HuH-7.5 (cell line): ENCODE data around the gene BRME1.
"Not testable (repeated sequence)": the region's sequence is repeated elsewhere in the genome, so short reads cannot be mapped to it uniquely, and the experiment has no call there.

Experiments
- DNase-seq: peaks from one replicate; pipeline ENCODE4 v3.0.0; 2011; ENCODE audit warnings: low spot score

The BRME1 gene

DNA sequence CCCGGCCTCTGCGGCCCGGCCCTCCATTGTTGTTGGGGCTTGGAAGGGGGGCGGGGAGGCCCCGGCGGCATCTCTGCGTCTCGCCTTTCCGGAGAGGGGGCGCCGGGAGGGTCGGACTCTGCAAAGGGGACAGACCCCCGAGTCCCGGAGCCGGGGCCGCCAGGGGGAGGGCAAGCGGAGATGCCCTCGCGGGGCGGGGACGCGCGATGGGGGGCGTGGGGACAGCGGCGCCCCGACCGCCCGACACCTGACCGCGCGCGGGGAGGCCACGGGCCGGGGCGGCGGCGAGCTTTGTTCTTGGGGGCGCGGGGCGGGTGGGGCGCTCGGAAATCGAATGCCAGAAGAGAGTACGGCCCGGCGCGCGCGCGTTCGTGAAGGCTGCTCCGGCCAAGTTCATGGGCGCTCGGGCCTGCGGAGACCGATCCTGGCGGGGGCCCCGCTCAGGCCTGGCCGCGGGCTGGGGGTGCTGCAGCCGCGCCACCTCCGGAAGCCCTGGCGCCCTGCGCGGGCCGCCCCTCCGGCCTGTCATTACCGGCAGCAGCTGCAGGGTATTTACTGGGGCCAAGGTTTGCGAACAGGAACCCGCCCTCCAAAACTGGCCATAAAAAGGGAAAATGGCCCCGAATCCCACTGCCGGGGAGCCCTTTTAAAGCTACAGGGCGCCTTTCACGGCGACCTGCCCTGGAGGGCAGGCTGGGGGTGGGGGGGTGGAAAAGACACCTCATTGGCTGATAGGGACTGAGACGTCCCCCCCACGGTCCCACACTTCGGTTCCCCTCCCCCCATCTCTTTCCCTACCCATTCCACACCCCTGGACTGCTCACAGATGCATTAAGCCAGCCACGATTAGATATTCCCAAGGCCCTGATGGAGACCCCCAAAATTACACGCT is 40.1 kb downstream of the BRME1 start:
- peak; percentile 69 for DNase-seq

- DNase-seq, result no peak
These were observed 41.0 kb downstream of the BRME1 start for GRCh38 chr19:13864667-13865570.

DNA sequence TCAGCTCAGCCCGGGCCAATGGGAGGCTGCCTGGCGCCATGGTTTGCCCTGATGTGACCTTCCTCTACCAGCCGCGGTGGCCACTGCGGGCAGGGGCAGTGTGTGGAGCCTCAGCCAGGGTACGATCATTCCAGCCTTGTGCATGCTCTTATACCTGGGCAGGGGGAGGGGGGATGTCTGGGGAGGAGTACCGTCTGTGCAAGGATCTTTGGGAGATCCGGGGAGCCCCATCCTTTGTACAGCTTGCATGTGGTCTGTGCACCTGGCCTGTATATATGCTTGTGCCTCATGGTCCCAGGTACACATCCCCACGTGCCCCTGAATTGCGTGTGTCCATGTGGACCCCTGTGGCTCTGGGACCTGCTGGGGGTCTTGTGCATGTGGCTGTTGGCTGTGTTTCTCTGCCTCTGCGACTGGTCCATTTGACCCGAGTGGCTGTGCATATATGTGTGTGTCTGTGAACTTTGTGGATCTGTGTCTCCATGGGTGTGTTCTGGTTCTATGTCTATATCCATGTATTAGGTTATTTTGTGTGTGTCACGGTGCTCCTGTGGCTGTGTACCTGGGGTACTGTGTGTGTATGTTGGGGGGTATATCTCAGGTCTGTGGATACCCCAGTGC is 41.8 kb downstream of the BRME1 start:
- DNase-seq, result no peak

DNA sequence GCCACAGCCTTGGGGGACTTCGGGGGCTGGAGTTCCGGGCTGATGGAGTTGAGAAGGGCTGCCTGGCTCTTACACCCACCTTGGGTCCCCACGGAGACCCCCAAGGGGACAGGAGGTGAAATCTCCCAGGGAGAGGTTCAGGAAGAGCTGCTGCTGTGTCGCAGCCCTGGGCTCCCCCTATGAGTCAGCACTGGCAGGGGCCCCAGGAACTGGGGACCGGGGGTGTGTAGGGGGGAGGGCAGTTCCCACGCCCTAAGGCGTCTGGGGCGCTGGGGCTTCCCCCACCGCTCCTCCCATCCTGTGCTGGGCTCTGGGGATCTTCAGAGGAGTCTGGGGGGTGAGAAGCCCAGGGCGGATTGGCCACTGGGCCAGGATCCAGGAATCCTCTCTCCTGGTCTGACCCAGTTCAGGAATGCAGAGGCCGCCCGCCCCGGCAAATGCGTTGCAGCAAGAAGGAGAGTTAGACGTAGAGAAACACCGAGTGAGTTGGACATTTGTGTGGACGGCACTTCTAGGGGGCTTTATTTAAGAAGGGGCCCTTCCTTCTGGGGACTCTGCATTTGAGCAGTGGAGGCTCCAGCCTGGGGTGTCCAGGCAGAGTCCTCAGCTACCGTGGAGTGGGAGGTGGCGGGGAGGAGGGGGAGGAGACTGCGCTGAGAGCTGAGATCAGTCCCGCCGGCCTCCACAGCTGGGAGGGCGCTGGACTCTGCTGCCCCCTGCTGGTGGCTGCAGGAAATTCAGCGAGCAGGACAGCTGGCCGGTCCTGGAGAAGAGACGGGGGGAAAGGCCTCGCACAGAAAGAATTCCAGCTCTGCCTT is 44.0 kb downstream of the BRME1 start:
- peak; percentile 95 for DNase-seq

GRCh38 chr19:13861392-13861713 is 44.6 kb downstream of the BRME1 start:
- DNase-seq, result no peak

DNA sequence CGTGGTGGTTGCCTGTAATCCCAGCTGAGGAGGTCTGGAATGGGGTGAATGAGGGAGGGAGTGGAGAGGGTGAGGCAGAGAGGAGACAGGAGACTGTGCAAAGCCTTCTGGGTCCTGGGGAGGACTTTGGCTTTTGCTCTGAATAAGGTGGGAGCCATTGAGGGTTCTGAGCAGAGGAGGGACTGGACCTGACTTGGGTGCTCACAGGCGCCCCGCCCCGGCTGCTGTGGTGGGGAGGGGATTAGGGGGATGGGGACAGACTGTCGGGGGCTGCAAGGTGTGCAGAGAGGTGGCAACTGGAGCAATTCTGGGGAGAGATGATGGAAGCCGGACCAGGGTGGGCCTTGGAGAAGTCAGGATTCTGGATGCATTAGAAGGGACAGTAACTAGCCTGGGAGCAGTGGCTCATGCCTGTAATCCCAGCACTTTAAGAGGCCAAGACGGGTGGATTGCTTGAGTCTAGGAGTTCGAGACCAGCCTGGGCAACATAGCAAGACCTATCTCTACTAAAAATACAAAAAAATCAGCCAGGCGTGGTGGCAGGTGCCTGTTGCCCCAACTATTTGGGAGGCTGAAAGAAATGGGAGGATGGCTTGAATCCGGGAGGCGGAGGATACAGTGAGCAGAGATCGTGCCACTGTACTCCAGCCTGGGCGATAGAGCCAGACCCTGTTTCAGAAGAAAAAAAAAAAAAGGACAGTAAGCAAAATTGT is 45.1 kb downstream of the BRME1 start:
- DNase-seq, result no peak

GRCh38 chr19:13859361-13859880 is 46.5 kb downstream of the BRME1 start:
- no peak for DNase-seq

DNA sequence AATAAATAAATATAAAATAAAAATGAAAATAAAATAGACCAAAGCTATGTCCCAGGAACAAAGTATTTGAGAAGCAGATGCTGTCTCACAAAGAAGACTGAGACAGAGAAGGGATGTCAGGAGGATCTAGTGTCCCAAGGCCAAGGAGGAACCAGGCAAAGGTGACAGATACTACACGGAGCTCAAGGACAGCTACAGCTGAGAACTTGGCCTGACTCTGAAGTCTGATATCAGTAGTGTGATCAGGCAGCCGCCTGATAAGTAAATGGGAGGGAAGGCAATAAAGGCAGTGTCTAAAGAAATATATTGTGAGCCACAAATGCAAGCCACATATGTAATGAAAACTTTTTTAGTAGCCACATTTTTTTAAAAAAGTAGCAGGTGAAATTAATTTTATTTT is 49.4 kb downstream of the BRME1 start:
- DNase-seq, result no peak

DNA sequence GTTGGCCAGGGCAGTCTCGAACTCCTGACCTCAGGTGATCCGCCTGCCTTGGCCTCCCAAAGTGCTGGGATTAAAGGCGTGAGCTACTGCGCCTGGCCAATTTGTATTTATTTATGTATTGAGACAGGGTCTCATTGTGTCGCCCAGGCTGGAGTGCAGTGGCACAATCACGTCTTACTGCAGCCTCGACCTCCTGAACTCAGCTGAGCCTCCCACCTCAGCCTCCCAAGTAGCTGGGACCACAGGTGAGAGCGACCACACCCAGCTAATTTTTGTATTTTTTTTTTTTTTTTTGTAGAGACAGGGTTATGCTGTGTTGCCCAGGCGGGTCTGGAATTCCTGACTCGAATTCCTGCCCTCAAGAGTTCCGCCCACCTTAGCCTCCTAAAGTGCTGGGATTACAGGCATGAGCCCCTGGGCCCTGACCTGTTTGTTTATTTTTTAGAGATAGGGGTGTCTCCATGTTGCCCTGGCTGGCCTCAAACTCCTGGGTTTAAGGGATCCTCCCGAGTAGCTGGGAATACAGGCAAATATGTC is 53.7 kb downstream of the BRME1 start:
- DNase-seq, result not testable (repeated sequence)

DNA sequence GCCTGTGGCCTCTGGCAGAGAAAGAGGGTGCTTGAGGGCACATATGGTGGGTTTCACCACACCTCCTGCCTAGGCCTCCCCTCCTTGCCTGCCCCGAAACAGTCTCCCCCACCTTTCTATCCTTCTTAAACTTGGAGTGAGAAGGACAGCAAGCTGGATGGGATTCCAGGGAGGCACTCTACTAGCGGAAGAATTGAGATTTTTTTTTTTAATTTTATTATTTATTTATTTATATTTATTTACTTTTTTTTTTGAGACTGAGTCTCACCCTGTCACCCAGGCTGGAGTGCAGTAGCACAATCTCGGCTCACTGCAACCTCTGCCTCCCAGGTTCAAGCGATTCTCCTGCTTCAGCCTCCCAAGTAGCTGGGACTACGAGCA is 54.2 kb downstream of the BRME1 start:
- not testable (repeated sequence) for DNase-seq

DNA sequence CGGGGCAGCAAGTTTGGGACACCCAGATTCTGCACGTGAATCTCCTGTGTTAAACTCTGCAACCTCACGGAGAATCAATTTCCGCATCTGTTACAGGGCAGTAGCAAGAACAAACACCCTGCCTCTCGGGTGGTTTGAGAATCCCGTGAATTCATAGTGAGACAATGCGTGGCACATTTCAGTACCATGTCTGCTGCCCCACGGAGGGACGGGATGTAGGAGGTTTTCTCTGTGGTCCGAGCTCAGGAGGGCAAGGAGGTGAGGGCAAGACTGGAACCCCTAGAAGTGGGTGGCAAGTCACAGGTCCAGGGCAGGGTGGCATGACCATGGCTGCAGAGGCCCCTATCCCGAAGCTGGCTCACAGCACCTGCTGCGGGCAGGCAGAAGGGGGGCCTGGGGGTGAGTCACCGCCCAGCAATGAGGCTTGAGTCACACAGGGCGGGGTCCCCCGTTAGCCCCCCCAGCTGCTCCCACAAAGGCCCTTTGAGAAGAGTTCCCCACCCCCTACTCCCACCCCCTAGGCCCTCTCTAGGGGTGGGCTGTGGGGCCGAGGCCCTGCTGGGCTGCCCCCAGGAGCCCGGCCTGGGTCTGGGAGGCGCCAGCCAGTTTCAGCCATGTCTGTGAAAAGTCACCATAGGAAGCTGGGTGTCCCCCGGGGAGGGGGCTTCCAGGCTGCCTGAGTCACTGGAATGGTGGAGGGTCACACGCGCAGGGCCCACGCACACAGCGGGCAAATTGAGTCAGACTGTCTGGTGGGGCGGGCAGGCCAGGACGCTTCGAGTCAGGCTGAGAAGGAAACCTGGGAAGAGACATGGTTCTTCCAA is 54.8 kb downstream of the BRME1 start:
- no peak for DNase-seq

DNA sequence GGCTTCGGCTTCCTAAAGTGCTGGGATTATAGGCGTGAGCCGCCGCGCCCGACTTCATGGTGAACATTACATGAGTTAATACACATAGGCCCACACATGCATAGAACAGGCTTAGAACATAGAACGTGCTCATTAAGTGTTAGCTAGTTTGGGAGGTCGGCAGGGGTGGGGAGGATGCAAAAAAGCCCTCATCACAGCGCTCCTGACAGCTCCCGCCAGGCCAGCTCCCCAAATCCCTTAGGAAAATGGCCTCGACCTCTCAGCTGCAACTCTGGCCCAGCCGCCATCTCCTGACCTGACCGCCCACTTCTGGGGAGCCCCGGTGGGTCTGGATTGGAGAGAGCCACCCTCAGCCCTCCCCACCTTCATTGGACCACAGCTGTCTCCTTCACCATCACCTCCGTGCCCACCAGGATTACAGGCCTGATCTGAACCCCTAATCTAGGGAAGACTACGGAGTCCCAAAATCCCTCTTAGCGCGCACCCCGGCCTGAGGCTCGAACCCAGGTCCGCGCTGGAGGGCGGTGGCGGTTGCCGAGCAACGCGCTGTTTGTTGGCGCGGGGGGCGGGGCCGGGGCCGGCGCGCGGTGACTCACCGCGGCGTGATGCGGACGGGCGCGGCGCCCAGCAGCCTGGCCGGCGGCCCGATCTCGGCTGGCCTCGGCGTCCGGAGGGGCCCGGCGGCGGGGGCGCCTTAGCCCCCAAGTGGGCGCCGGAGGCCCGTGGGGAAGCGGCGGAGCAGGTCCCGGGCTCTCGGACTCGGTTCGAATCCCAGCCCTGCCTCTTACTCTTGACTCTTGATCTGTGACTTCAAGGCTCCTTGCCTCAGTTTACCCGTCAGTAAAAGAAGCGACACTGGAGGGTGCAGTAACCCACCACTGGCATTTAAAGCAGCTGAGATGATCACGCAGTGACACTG is 55.7 kb downstream of the BRME1 start:
- peak; percentile 83 for DNase-seq

- no peak for DNase-seq
These were observed 56.9 kb downstream of the BRME1 start for GRCh38 chr19:13848798-13849676.

GRCh38 chr19:13848340-13848677 is 57.6 kb downstream of the BRME1 start:
- DNase-seq, result no peak

DNA sequence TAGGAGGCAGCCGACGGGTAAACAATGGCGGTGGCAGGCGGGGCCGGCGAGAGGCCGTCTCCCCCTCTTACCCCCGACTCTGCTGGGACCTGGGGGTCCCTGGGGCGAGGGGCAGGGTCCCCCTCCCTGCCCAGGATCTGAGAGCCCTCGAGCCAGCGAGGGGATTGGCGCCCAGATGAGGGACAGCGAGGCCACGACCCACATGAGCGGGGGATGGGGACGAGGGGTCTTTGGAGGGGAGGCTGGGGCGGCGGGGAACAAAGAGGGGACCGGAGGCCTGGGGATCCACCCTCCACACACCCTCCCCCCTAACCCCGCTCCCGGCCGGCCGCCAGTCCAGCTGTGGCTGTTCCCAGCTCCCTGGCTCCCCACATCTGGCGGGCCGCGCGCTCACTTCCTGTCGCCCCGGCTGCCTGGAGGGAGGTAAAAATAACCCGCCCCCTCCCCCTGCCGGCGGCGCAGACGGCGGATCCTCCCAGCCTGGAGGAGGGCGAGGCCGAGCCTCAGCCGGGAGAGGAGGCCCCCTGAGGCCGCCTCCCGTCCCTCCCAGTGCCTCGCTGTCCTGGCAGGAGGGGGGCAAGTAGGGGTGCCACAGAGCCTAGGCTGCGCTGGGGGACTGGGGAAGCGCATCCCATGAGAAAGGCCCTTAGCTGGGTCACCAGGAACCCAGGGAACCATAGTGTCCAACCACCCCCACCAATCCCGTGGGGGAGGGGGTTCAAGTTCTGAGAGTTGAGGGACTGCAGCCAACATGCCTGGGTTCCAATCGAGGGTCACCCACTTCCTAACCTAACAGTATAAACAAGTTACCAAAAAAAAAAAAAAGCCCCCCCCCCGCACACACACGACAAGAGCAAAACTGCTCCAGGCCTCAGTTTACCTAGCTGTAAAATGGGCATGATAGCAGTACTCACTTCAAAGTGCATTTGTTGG is 58.2 kb downstream of the BRME1 start:
- peak; percentile 95 for DNase-seq

- peak; percentile 92 for DNase-seq
These were observed 59.1 kb downstream of the BRME1 start for GRCh38 chr19:13846557-13847406.
